WERI-Rb-1 (cell line): Measurements from ENCODE around the gene MTUS2.

Experiments used
- DNase-seq: peaks from one replicate; pipeline ENCODE4 v3.0.0-alpha.2; 2020
- H3K27ac ChIP-seq: fragments of 250-450 bp; sonication (Bioruptor Pico); 2 replicates; pipeline ENCODE4 v1.5.1; 2020; ENCODE audit warnings: mild to moderate bottlenecking, moderate library complexity
- H3K27me3 ChIP-seq: fragments of 250-450 bp; sonication (Bioruptor Pico); 2 replicates; pipeline ENCODE4 v1.5.1; 2021; ENCODE audit warnings: mild to moderate bottlenecking, low read depth, moderate library complexity; ENCODE audit not compliant: insufficient read depth, severe bottlenecking
- H3K36me3 ChIP-seq: fragments of 250-450 bp; sonication (Bioruptor Pico); 2 replicates; pipeline ENCODE4 v1.5.1; 2020; ENCODE audit warnings: mild to moderate bottlenecking, moderate library complexity
- H3K4me3 ChIP-seq: 2 replicates; pipeline ENCODE4 v1.5.1; 2011; ENCODE audit warnings: low read depth, mild to moderate bottlenecking, control low read depth, low read length
- H3K9me3 ChIP-seq: fragments of 250-450 bp; sonication (Bioruptor Pico); 2 replicates; pipeline ENCODE4 v1.5.1; 2021; ENCODE audit warnings: mild to moderate bottlenecking, moderate library complexity; ENCODE audit not compliant: severe bottlenecking
- CTCF ChIP-seq: IDR thresholded peaks from 2 replicates; pipeline ENCODE4 v1.5.1; 2011; ENCODE audit warnings: low read depth, mild to moderate bottlenecking, control low read depth, inconsistent platforms, low read length

MTUS2 gene

GRCh38 chr13:29165840-29166239, 345.7 kb downstream of the MTUS2 start:
- DNase-seq = no peak
- no peaks in the 10 kb centered on the region for H3K9me3 ChIP-seq
- no peaks in the 10 kb centered on the region for H3K36me3 ChIP-seq

GRCh38 chr13:29170436-29171082, 350.4 kb downstream of the MTUS2 start:
- TF ChIP-seq CTCF = no peak
- no peak overlapping the region for H3K27ac ChIP-seq
- H3K9me3 ChIP-seq = no peaks in the 10 kb centered on the region
- H3K27me3 ChIP-seq = peaks cover 9% of the 10 kb centered on the region
- H3K4me3 ChIP-seq = no peak overlapping the region
- DNase-seq = no peak
- H3K36me3 ChIP-seq = no peaks in the 10 kb centered on the region

More at GRCh38 chr13:29165840-29166239, 345.7 kb downstream of the MTUS2 start:
- Histone ChIP-seq H3K27me3 (peaks cover 7% of the 10 kb centered on the region), H3K4me3 (no peak overlapping the region), H3K27ac (no peak overlapping the region)
- no peak for TF ChIP-seq CTCF

DNA sequence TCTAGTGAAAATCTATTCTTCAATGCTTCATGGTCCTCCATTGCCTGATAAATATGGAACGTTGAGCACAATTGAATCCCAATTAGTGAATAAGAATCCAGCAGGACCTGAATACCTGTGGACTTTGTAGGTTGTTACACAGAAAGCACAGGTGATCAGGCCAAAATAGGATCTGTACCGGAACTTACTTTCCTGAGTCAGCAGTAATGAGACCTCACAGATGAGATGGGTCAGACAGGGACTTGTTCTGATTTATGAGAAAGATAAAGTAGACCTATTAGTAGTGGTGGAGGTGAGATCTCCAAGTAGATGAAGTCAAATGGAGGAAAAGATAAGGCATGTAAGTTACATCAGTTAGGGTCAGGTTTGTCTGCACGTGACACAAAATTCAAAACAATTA, 351.1 kb downstream of the MTUS2 start:
- Histone ChIP-seq H3K27ac (no peak overlapping the region), H3K4me3 (no peak overlapping the region), H3K27me3 (peaks cover 7% of the 10 kb centered on the region), H3K9me3 (no peaks in the 10 kb centered on the region), H3K36me3 (no peaks in the 10 kb centered on the region)
- DNase-seq = no peak
- TF ChIP-seq CTCF = no peak

- no peak for DNase-seq
- H3K27ac ChIP-seq = no peak overlapping the region
- H3K27me3 ChIP-seq = peaks cover 2% of the 10 kb centered on the region
- no peak for TF ChIP-seq CTCF
- H3K4me3 ChIP-seq = no peak overlapping the region
- H3K9me3 ChIP-seq = no peaks in the 10 kb centered on the region
- no peaks in the 10 kb centered on the region for H3K36me3 ChIP-seq
Measured at GRCh38 chr13:29174093-29174492, 354.0 kb downstream of the MTUS2 start.

- H3K27me3 ChIP-seq = peaks cover 2% of the 10 kb centered on the region
- DNase-seq = no peak
- no peak for TF ChIP-seq CTCF
- no peaks in the 10 kb centered on the region for H3K9me3 ChIP-seq
- no peaks in the 10 kb centered on the region for H3K36me3 ChIP-seq
- H3K4me3 ChIP-seq = no peak overlapping the region
- no peak overlapping the region for H3K27ac ChIP-seq
Measured at GRCh38 chr13:29175250-29175873, 355.2 kb downstream of the MTUS2 start.
